Neutrophil (primary cell): Measurements from ENCODE around the gene CDC42BPG.

Experiments used
- H3K27ac ChIP-seq: fragments of 200-600 bp; sonication (generic); 2 replicates; pipeline ENCODE4 v1.5.1; 2016; ENCODE audit warnings: mild to moderate bottlenecking, moderate library complexity
- H3K27me3 ChIP-seq: fragments of 200-600 bp; sonication (generic); 2 replicates; pipeline ENCODE4 v1.6.0; 2016; ENCODE audit warnings: mild to moderate bottlenecking
- H3K36me3 ChIP-seq: fragments of 200-600 bp; sonication (generic); 2 replicates; pipeline ENCODE4 v1.5.1; 2017
- H3K4me1 ChIP-seq, 2 experiments: fragments of 200-600 bp in 1 of 2; sonication (generic) in 1 of 2; 1 replicate in 1 of 2; 2 replicates in 1 of 2; pipeline versions ENCODE4 v1.5.1 to v1.6.1; 2013 to 2016; ENCODE audit warnings: low read depth in 1 of 2, low read length in 1 of 2, mild to moderate bottlenecking in 1 of 2, moderate library complexity in 1 of 2; ENCODE audit not compliant: control insufficient read depth in 1 of 2, insufficient read depth in 1 of 2
- H3K4me3 ChIP-seq, 2 experiments: fragments of 200-600 bp in 1 of 2; sonication (generic) in 1 of 2; 1 replicate in 1 of 2; 2 replicates in 1 of 2; pipeline ENCODE4 v1.5.1; 2013 to 2016; ENCODE audit warnings: low read depth in 1 of 2, low read length in 1 of 2, mild to moderate bottlenecking in 1 of 2, moderate library complexity in 1 of 2
- H3K9me3 ChIP-seq: fragments of 200-600 bp; sonication (generic); 2 replicates; pipeline ENCODE4 v1.5.1; 2016
- TF ChIP-seq, protein P1 (sequence below): fragments of 200-600 bp; sonication (generic); IDR thresholded peaks from 2 replicates; pipeline ENCODE4 v1.5.1; 2016; ENCODE audit warnings: antibody characterized with exemption

The CDC42BPG gene

GRCh38 chr11:64809781-64810241 is 34.6 kb downstream of the CDC42BPG start:
- Histone ChIP-seq H3K36me3 (no peaks in the 10 kb centered on the region), H3K4me1 (peaks cover 14% of the 10 kb centered on the region in 2 experiments), H3K4me3 (peak overlapping the region; percentile 65 to 79), H3K9me3 (no peaks in the 10 kb centered on the region), H3K27me3 (no peaks in the 10 kb centered on the region), H3K27ac (peak overlapping the region; percentile 37)
- TF ChIP-seq, protein P1, sequence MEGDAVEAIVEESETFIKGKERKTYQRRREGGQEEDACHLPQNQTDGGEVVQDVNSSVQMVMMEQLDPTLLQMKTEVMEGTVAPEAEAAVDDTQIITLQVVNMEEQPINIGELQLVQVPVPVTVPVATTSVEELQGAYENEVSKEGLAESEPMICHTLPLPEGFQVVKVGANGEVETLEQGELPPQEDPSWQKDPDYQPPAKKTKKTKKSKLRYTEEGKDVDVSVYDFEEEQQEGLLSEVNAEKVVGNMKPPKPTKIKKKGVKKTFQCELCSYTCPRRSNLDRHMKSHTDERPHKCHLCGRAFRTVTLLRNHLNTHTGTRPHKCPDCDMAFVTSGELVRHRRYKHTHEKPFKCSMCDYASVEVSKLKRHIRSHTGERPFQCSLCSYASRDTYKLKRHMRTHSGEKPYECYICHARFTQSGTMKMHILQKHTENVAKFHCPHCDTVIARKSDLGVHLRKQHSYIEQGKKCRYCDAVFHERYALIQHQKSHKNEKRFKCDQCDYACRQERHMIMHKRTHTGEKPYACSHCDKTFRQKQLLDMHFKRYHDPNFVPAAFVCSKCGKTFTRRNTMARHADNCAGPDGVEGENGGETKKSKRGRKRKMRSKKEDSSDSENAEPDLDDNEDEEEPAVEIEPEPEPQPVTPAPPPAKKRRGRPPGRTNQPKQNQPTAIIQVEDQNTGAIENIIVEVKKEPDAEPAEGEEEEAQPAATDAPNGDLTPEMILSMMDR = no peak

- Histone ChIP-seq H3K9me3 (no peaks in the 10 kb centered on the region), H3K36me3 (peaks cover 9% of the 10 kb centered on the region), H3K27ac (no peak overlapping the region), H3K4me3 (no peak overlapping the region), H3K27me3 (no peaks in the 10 kb centered on the region), H3K4me1 (peaks cover 41 to 42% of the 10 kb centered on the region in 2 experiments)
- TF ChIP-seq, protein P1 = no peak
Observed at GRCh38 chr11:64805481-64805880, 39.0 kb downstream of the CDC42BPG start.

- TF ChIP-seq, protein P1 = no peak
- Histone ChIP-seq H3K27me3 (no peaks in the 10 kb centered on the region), H3K4me3 (no peak overlapping the region), H3K27ac (peak overlapping the region; percentile 88), H3K9me3 (no peaks in the 10 kb centered on the region), H3K4me1 (peaks cover 39 to 44% of the 10 kb centered on the region in 2 experiments), H3K36me3 (peaks cover 18% of the 10 kb centered on the region)
Observed at GRCh38 chr11:64804346-64805210, 39.9 kb downstream of the CDC42BPG start.

DNA sequence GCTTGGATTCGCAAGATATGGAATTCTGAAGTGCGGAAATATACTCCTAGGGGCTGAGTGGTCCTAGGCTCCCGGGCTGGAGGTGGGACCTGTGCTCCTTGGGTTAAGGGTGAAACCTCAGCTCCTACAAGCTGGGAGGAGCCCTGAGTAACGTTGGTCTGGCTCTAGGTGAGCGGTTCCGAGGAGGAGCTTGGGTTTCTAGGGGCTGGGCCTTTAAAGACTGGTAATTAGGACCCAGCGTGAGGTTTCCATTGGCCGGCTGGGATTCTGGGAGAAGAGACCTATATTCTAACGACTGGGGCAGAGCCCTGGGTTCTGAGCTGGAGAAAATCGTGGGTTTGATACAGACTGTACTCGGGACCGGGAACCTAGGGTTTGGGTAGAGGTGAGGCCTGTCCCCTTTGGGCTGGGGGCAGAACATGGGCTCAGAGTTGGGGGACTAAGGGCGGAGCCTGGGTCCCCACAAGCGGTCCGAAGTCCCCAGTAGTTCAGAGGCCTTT is 40.6 kb downstream of the CDC42BPG start:
- Histone ChIP-seq H3K27me3 (no peaks in the 10 kb centered on the region), H3K36me3 (peaks cover 25% of the 10 kb centered on the region), H3K4me1 (peaks cover 35 to 37% of the 10 kb centered on the region in 2 experiments), H3K9me3 (no peaks in the 10 kb centered on the region), H3K27ac (peak overlapping the region; percentile 88), H3K4me3 (peak overlapping the region; percentile 80 to 91)
- TF ChIP-seq, protein P1 = no peak

- peaks cover 31% of the 10 kb centered on the region for H3K36me3 ChIP-seq
- TF ChIP-seq, protein P1 = peak; percentile 64
- H3K4me3 ChIP-seq = peak within 1 kb of the TSS; percentile 80 to 91
- H3K27ac ChIP-seq = peak within 1 kb of the TSS; percentile 88
- H3K4me1 ChIP-seq = peaks cover 35 to 37% of the 10 kb centered on the region in 2 experiments
- H3K9me3 ChIP-seq = no peaks in the 10 kb centered on the region
- no peaks in the 10 kb centered on the region for H3K27me3 ChIP-seq
Observed at GRCh38 chr11:64803158-64803845, 41.2 kb downstream of the CDC42BPG start, which contains the start of gene MAP4K2. MAP4K2 (minus strand) TSS chr11:64803214; CDS start chr11:64803149, 65 bp downstream.
